Endometrial microvascular endothelial cells (primary cell): ENCODE measurements around the gene OR4M1. TPM values are rescaled to one million over a fixed set of nuclear protein-coding genes. Genes with fewer than 3 reads are reported as not detected.
"Not testable (repeated sequence)": the region's sequence is repeated elsewhere in the genome, so short reads cannot be mapped to it uniquely, and the experiment has no call there.

ENCODE experiments used
- in situ Hi-C: cut with HindIII; loops from 2 replicates; pipeline ENCODE4 v1.10.0; 2017; ENCODE audit warnings: low sequenced_read_pairs, low pct_unique_long_range_greater_than_20kb; ENCODE audit errors: inconsistent ontology term
- total RNA-seq: library from RNA; depleted of rRNA; stranded (reverse); fragments of >200 nt; gene quantifications from one replicate; pipeline ENCODE4 v1.2.3, GENCODE V29; 2015; ENCODE audit errors: inconsistent ontology term

The OR4M1 gene, protein sequence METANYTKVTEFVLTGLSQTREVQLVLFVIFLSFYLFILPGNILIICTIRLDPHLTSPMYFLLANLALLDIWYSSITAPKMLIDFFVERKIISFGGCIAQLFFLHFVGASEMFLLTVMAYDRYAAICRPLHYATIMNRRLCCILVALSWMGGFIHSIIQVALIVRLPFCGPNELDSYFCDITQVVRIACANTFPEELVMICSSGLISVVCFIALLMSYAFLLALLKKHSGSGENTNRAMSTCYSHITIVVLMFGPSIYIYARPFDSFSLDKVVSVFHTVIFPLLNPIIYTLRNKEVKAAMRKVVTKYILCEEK
- not detected for total RNA-seq

- in situ Hi-C loops = not testable (repeated sequence)
Observed at GRCh38 chr14:19773204-19773603, at the start of gene OR4M1. Gene OR4M1 (plus strand): TSS chr14:19773504. CDS start chr14:19780323, 6,819 bp downstream.

DNA sequence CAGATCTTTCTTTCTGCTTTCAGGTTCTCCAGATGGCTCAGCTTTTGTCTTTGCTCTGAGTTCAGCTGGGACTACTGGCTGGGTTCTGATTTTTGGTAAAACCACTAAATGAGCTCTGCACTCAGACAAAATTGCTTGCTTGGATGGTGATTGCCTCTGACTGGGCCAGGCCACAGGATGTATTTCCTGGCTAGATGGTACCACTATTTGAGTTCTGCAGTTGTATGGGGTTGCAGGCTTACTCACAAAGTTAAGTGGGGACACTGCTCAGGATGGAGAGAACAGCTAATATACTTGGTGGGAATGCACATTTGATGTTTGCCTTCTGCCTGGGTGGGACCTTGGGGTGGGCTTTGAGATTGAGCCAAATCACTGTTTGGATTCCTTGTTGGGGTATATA lies 43.9 kb upstream of the OR4M1 start:
- in situ Hi-C loops = no loop called here

DNA sequence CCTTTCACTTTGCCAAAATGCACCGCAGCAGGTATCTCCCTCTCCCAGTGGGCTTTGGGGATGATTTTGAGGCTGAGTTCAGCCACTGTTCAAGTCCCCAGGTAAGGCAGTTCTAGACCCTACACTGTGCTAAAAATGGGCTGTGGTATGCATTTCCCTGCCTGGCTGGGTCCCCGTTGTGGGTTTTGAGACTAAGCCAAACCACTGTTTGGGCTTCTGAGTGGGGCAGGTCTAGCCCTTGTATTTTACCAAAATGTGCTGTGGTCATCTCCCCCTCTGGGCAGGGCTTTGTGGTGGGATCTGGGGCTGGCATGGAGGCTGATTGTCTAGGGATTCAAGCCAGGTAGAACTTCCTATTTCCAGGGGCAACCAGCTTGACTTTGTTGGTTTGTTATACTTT lies 43.5 kb upstream of the OR4M1 start:
- in situ Hi-C loops = no loop called here

- in situ Hi-C loops = not testable (repeated sequence)
Observed at GRCh38 chr14:19733893-19734292, 39.4 kb upstream of the OR4M1 start.

DNA sequence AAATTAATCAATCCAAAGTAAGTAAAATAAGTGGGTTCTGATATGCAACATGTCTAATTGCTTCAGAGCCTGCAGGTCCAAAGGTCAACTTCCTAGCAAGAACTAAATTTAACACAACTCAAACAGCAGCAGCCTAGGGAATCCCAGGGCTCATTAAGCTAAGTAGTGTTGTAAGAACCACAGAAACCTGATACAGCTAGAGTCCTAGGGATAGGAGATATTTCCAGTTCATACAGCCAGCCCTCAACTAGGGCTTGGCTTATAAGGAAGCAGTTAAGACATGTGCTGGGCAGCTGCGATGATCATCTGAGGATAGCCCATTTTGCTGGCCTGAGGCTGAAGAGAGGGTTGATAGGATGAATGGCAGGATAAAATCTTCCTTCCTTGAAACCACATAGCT lies 30.0 kb upstream of the OR4M1 start, which contains the start of gene OR4Q3:
Gene OR4Q3, plus strand, starts transcription at position 316 of the 400 bp plus-strand sequence.
- in situ Hi-C loops = no loop called here

DNA sequence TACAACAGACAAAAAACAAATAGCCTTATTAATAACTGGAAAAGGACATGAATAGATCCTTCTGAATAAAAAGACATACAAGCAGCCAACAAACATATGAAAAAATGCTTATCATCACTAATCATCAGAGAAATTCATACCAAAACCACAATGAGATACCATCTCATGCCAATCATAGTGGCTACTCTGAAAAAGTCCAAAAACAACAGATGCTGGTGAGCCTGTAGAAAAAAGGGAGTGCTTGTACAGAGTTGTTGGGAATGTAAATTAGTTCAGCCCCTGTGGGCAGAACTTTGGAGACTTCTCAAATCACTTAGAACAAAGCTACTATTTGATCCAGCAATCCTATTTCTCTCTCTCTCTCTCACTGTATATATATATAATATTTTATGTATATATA lies 21.0 kb upstream of the OR4M1 start:
- in situ Hi-C loops = not testable (repeated sequence)

GRCh38 chr14:19754172-19754571 lies 19.1 kb upstream of the OR4M1 start:
- in situ Hi-C loops = no loop called here

GRCh38 chr14:19771491-19771890 lies 1.8 kb upstream of the OR4M1 start:
- in situ Hi-C loops = not testable (repeated sequence)

DNA sequence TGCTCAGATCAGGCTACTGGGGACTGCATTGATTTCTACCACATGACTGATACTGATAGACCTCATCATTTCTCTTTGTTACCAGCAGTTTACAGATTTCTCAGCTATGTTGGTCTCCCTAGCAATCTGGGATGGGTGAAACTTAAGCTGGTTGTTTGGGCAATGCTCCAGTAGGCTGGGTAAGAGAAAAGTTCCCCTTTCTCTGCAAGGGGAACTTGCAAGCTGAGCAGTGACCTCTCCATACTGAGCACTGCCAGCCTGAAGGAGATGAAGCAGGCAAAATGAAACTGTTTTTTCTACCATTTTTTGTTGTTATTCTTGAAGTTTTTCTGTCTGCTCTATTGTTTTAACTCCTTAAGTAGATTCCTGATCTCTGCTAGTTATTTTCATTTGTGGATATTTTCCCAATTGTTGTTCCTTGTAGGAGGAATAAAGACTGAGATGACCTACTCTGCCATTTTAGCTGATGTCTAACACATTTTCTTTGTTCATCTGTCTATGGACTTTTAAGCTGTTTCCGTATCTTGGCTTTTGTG lies 1.3 kb upstream of the OR4M1 start:
- in situ Hi-C loops = no loop called here

DNA sequence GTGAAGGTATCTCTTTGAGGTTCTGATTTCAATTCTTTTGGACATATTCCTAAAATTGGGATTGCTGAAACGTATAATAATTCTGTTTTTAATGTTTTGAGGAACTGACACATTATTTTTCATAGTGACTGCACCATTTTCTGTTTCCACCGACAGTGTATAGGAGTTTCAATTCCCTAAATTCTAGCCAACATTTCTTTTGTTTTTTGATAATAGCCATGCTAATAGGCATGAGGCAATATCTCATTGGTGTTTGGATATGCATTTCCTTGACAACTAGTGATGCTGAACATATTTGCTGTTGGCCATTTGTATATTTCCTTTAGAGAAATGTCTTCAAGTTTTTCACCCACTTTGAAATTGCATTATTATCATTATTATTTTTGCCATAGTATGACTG lies 850 bp upstream of the OR4M1 start:
- in situ Hi-C loops = not testable (repeated sequence)

DNA sequence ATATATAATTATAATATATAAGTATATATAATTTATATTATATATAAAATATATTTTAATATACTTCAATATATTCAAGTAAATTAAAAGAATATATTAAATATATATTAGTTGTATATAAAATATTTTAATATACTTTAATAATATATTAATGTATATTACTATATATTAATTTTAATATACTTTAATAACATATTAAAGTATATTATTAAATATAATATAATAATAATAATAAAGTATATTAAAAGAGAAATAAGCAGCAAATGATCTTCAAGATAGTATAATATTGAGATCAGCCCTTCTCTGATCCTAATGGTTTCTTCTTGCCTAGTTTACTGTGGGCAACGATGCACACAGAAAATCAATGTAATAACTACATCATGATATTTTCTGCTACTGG lies 2.3 kb downstream of the OR4M1 start:
- in situ Hi-C loops = no loop called here

- in situ Hi-C loops = not testable (repeated sequence)
Observed at GRCh38 chr14:19785848-19786247, 12.5 kb downstream of the OR4M1 start.

DNA sequence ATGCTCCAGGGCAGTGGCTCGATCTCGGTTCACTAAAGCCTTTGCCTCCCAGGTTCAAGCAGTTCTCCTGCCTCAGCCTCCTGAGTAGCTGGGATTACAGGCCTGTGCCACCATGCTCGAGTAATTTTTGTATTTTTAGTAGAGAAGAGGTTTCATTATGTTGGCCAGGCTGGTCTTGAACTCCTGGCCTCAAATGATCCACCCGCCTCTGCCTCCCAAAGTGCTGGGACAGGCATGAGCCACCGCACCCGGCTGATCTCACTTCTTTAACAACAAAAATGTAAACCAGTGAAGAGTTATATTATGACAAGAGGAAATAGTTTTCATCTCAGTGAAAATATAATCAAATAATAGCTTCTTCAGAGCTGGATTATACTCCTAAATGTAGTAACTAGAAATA lies 14.0 kb downstream of the OR4M1 start:
- in situ Hi-C loops = not testable (repeated sequence)

DNA sequence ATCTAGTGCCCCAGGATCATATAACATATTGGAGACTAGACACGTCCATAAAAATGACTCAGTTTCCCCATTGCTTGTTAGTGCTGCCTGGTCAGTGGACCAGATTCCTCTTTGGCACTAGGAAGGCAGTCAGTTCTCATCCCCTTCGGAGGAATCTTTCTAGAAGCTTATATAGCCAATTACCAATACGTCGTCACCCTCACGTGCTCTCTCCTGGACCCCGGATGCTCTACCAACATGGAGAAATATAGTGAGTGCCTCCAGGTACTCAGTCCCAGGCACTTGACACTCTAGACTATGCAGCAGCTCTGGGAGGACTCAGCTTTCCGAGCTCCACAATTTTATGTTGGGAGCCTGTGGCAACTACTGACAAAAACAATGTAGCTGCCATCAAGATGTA lies 14.8 kb downstream of the OR4M1 start:
- in situ Hi-C loops = not testable (repeated sequence)

GRCh38 chr14:19796520-19797108 lies 23.3 kb downstream of the OR4M1 start:
- in situ Hi-C loops = not testable (repeated sequence)

- in situ Hi-C loops = no loop called here
Observed at GRCh38 chr14:19799880-19800279, 26.6 kb downstream of the OR4M1 start.

- in situ Hi-C loops = no loop called here
Observed at GRCh38 chr14:19800282-19801117, 27.2 kb downstream of the OR4M1 start.

- in situ Hi-C loops = no loop called here
Observed at GRCh38 chr14:19801118-19801464, 27.8 kb downstream of the OR4M1 start.

DNA sequence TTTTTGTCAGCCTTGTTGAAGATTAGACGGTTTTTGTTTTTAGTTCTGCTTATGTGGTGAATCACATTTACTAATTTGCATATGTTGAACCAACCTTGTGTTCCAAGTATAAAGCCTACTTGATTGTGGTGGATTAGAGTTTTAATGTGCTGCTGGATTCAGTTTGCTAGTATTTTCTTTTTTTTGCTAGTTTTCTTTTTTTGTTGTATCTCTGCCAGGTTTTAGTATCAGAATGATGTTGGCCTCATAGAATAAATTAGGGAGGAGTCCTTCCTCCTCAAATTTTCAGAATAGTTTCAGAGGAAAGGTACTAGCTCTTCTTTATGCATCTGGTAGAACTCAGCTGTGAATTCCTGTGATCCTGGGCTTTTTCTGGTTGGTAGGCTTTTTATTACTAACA lies 30.2 kb downstream of the OR4M1 start, which contains the start of gene OR4N2:
Gene OR4N2, plus strand, starts transcription at position 301 of the 400 bp plus-strand sequence. CDS start 23,679 bp downstream, outside the sequence.
- in situ Hi-C loops = not testable (repeated sequence)
